GM19035 (cell line): ENCODE measurements around the gene KLC4.
"Not testable (repeated sequence)": the region's sequence is repeated elsewhere in the genome, so short reads cannot be mapped to it uniquely, and the experiment has no call there.

Source experiments
- ATAC-seq: cut with Tn5 transposase; IDR thresholded peaks from one replicate; pipeline ENCODE4 v1.9.1; 2021; ENCODE audit not compliant: unreplicated experiment

Gene KLC4

GRCh38 chr6:43035495-43036194, 23.8 kb upstream of the KLC4 start:
- ATAC-seq: no peak

- ATAC-seq: no peak
Measured at GRCh38 chr6:43036712-43037111, 22.7 kb upstream of the KLC4 start.

GRCh38 chr6:43037197-43037596, 22.2 kb upstream of the KLC4 start:
- ATAC-seq: no peak

- ATAC-seq: no peak
Measured at GRCh38 chr6:43037706-43038105, 21.7 kb upstream of the KLC4 start.

- ATAC-seq: no peak
Measured at GRCh38 chr6:43038727-43039126, 20.7 kb upstream of the KLC4 start.

- ATAC-seq: no peak
Measured at GRCh38 chr6:43040542-43041257, 18.7 kb upstream of the KLC4 start.

GRCh38 chr6:43041475-43041874, 18.0 kb upstream of the KLC4 start:
- not testable (repeated sequence) for ATAC-seq

GRCh38 chr6:43043310-43043709, 16.1 kb upstream of the KLC4 start:
- ATAC-seq: no peak

GRCh38 chr6:43045371-43045930, 14.0 kb upstream of the KLC4 start:
- no peak for ATAC-seq

- ATAC-seq: no peak
Measured at GRCh38 chr6:43047998-43048397, 11.4 kb upstream of the KLC4 start.

- no peak for ATAC-seq
Measured at GRCh38 chr6:43050981-43051380, 8.4 kb upstream of the KLC4 start.

- ATAC-seq: no peak
Measured at GRCh38 chr6:43052225-43052841, 7.1 kb upstream of the KLC4 start.

GRCh38 chr6:43052842-43053544, 6.4 kb upstream of the KLC4 start:
- ATAC-seq: peak; percentile 14

- ATAC-seq: peak; percentile 86
Measured at GRCh38 chr6:43053545-43054205, 5.8 kb upstream of the KLC4 start, which contains the start of gene CUL7. TSS of gene CUL7 (minus strand) at chr6:43053851. CDS start at chr6:43052788, 1,063 bp downstream.

GRCh38 chr6:43054206-43054943, 5.1 kb upstream of the KLC4 start:
- ATAC-seq: no peak

- no peak for ATAC-seq
Measured at GRCh38 chr6:43055966-43056365, 3.5 kb upstream of the KLC4 start.

- ATAC-seq: no peak
Measured at GRCh38 chr6:43058531-43058930, 900 bp upstream of the KLC4 start.

- no peak for ATAC-seq
Measured at GRCh38 chr6:43060034-43060754, 763 bp downstream of the KLC4 start.
